Stimulated activated CD8-positive, alpha-beta memory T cell treated with anti-CD3 and anti-CD28 coated beads, Interleukin-7, amount 100 ng/mL, for 48 hours (primary cell): ENCODE results near the gene NPC2.

Source experiments
- DNase-seq, 2 donors: peaks; one replicate each; pipeline ENCODE4 v3.0.0-alpha.2; 2020; ENCODE audit warnings: low read depth in 1 of 2; ENCODE audit errors: extremely low read depth in 1 of 2

Gene NPC2

DNA sequence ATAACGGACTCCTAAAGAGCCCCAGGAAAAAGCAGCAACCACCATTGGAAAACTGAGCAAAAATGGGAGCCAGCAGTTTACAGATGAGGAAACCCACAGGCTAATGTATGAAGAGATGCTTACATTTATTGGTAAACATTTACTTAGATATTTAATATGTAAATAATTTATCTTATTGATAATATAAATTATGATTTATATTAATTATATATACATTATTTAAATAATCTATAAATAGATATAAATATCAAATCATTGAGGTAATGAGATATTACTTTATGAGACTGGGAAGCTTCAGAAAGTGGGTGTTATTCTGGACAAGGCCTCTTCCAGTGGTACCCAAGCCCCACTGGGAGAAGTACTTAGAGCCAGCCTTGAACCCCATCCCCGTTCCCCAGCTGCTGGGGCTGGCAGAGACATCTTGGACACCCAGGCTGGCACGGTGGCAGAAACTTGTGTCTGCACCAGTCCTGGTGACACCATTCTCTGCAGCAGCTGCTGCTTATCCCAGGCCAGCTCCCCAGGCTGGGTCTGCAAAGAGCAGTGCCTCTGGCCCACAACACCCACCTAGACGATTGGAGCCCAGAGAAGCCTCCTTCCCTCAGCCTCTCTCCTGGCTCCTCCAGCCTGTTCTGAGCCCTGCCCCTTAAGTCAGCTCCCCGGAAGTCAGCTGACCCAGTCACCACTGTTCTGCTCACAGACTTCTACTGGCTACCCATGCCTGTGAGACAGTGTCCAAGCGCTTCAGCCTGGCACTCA is 26.4 kb upstream of the NPC2 start:
- DNase-seq: no peak

DNA sequence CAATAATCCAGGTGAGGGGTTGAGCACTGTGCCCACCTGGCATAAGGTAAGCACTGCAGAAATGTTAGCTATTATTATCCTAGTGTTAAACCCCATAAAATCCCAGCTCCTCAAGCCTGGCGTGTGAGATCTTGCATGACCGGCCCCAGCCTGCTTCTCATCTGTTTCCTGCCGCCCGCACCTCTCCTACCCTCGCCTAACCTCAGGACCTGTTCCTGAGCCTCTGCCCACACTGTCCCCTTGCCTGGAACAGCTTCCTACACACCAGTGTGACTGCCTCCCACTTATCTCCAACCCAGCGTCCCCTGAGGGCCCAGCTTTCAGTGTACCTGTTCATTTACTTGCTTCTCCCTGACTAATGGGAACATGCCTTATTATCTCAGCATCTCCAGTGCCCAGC is 25.1 kb upstream of the NPC2 start:
- no peak for DNase-seq

DNA sequence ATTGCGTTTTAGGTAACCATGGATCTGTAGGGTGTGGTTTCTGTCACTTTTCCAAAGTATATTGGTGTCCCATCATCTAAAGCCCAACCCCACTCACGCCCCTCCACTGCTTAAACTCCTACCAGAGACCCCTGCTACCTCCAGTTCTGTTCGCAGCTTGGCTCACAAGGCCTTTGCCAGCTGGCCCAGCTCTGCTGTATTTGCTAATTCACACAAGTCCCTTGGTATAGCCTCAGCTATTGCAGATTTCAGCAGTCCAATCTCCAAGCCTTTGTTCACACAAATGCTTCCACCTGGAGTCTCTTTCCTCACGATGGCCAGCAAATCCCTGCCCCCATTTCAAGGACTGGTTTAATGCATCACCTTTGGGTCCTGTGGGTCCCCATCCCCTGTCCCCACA is 24.6 kb upstream of the NPC2 start:
- no peak for DNase-seq

DNA sequence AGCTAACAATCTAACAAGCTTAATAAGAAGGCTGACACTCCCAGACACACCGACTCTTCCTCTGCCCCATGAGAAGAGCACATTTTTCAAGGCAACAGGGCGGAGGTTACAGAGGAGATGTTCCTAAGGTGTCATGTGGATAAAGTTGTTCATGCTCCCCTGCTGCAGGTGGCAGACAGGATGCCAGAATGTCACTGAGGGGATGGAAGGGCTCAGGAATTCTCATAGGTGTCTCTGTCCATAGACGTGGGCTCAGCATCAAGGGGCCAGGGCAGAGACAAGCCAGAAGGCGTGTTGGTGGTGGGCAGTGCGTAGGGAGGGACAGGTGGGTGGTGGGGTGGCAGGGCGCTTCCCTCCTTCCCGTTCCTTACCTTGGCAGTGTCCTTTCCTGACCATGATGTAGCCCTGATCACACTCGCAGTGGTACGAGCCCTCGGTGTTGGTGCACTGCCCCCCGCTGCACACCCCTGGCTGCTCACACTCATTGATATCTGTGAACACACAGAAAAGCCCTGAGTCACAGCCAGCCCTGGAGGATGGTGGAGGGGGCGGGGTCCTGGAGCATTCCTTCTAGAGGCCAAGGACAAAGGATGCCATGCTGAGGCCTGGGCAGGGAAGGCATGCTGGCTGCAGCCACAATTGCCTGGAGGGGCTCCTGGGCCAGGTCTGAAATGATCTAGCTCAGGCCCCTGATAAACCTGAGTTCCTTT is 23.5 kb upstream of the NPC2 start:
- DNase-seq: no peak

DNA sequence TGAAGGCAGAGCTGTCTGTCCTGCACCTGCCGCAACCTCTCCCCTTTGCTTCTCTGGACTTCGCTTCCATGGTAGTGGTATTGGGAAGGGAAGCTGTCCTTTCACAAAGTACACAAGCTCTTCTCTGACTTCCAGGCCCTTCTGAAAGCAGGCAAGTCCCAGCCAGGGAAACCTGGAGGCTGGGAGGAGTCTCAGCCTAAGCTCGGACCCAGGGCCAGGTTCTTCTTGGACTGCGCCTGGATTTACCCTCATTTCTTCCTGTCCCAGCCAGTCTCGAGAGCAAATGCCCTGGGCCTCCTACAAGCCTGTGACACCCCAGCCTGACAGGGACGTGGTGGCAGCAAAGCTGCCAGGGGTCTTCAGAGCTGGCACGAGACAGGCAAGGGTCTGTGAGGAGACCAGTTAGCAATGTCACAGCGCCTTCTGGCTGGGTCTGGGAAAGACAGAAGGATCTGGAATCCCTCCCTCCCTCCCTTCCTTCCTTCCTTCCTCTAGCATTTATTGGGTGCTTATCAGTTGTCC is 22.8 kb upstream of the NPC2 start:
- DNase-seq: no peak

DNA sequence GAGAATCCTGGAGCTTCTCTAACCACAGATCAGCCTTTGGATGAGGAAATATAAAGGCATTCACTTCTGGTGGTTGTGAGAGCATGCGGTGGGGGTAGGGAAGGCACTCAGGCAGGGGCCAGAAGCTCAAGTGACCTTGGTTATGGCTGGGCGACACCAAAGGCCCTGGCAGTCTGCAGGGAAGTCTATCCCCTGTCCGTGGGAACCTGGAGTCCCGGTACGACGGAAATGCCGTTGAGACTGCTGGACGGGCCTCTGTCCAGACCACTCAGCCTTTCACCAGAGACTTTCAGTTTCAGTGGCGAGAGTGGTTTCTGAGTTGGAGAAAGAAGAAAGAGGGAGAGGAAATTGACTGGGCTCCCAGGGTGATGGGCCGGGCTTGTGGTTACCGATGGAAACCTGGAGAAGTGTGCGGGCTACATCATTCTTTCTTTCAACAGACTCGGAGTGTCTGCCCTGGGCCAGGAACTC is 21.4 kb upstream of the NPC2 start:
- DNase-seq: no peak

DNA sequence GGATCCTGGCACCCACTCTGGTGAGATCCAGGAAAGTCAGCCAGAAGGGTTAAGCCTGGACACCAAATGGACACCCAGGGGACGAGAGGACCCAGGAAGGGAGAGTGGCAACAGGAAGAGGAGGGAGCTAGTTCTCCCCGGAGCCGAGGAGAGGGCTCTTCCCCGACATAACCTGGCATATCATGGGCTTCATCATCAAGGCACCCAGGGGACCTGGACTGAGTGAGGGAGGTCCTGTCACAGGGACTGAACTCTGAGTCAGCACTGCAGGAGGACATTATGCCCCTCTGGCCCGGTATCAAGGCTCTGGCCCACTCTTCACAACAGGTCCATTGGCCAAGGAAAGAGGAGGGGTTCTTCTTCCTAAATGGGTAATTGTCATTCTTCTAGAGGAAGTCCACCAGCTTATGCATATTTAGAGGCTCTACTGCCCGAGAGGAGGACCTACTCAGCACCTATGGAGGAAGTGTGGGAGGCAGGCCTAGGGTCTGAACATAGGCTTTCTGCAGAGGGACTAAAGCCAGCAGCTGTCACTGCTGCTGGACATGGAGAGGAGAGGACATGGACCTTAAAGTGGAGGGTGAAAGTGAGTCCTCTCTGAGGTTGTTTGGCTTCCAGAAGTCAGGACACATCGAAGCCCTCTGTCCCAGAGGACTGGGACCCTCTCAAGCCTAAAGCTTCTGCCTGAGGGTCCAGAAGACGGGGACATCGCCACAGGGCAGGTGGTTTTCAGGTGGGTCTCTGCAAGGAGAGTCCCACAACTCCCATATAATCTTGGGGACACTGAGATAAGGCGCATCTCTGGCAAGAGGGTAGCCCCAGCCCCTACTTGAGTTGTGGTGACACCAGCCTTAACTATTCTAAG is 19.1 kb upstream of the NPC2 start:
- no peak for DNase-seq

DNA sequence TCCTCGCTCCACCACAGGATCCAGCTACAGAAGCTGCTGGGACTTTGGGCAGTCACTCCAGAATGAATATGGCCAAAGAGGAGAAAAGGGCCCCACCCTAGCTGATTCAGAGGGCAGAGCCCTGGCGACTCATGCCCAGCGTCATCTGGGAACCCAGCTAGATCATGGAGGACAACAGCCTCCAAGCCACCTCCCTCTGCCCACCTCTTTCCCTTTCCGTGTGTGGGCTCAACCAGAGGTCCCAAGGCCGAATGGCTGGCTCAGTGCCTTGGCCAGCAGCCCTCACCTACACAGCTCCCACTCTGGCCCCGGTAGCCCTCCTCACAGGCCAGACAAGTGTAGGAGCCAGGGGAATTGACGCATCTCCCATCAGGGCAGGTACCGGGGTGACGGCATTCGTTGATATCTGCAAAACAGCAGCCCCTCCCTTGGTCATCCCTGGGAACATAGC is 17.9 kb upstream of the NPC2 start:
- no peak for DNase-seq

DNA sequence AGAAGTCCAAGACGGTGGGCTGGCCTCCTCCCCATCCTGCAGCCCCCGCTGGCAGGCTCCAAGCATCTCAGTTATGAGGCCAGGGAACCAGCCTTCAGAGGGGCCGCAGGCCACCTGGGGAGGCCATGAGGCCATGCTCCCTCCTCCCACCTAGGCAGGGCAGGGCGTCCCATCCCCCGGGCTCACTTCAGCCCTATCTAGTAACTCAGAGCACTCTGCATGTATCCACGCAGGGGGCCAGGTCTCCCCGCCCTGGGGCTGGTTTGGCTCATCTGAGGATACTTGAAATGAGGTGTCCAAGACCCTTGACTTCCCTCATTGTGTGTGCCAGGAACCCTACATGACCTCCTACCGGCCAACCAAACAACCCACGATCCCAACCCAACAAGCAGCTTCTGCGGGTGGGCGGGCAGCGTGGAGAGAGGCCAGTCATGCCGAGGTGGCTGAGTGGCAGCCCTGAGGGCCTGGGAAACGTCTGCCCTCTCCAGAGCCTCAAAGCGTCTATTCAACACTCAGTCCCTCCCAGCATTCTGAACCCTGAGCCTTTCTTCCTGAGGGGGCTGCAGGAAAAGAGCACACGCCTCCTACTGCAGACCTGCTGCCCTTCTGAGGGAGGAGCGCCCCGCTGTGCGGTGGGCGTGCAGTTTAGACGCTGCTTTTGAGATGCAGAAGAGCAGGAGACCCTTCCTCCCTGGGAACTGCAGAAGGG is 17.3 kb upstream of the NPC2 start:
- DNase-seq: no peak

DNA sequence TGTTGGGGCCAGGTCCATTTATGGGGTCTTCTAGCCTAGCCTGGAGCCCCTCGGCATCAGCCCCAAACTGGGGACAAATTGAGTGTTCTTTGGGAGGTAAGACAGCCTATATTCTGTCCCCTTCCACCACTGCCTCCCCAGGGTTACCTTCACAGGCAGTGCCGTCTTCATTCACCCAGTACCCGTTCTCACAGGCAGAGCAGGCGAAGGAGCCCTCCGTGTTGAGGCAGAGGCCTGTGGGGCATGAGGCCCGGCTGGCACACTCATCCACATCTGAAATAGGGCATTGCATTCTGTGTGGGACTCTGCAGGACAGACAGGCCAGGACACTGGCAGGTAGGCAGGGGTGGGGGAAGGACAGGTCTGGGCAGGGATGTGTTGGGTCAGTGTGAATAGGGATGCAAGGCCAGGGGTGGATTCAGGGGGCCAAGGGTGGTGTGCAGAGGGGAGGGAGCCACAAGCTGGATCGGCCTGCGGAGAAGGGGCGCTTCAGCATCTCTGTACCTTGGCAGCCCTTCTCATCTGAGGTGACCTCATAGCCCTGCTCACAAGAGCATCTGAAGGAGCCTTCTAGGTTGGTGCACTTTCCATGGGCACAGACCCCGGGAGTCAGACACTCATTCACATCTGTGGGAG is 16.6 kb upstream of the NPC2 start:
- no peak for DNase-seq

DNA sequence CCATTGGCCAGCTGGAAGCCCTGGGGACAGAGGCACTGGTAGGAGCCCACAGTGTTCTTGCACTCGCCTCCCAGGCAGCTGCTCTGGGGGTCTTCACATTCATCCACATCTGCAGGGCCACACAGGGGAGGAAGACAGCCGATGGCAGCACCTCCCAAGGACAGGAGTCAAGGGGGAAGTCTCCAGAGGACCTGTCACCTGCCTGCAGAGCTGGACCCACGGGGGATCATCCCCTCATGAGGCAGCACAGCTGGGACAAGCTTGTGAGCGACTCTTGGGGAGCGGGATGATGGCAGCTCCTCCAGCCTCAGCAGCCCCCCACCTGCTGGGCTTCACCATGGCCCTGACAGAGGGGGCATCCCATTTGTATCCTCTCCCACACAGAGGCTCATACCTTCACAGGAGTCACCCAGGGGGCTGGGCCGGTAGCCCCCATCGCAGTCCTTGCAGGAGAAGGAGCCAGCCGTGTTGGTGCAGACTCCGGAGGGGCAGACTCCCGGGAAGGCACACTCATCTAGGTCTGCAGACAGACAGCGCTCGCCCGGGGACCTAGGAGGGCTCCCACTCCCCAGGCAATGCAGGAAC is 15.8 kb upstream of the NPC2 start:
- no peak for DNase-seq

DNA sequence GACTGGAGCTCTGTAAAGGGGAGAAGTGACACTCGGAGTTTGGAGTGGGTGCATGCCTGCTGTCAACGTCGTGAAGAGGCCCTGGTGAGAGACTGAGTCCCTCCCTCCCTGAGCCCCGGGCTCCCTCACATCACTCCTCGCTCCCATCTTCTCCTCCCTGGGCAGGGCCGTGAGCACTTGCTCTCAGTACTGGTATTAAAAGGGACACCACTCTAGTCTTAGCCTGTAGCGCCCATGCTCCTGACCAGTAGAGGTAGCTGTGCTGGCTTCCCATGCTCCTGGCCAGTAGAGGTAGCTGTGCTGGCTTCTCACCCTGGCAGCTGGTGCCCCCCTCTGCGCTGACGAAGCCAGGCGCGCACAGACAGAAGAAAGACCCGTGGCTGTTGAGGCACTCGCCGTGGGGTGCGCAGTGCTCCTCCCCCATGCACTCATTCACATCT is 15.2 kb upstream of the NPC2 start:
- DNase-seq: no peak

DNA sequence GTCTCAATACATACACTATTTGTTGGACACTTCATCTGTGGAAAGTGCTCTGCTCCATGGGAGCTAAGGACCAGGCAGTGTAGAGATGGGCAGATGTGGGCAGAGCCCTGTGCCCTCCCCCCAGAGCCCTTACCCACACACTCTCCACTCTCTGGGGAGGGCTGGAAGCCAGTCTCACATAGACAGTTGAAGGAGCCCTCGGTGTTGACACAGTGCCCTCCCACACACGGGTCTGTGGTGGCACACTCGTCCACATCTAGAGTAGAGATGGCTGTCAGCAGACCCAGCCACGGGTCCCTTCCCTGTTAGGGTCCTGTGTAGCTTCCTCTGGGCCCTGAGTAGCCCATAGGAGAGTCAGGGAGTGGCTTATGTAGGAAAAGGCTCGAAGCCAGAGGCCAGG is 14.7 kb upstream of the NPC2 start:
- no peak for DNase-seq

DNA sequence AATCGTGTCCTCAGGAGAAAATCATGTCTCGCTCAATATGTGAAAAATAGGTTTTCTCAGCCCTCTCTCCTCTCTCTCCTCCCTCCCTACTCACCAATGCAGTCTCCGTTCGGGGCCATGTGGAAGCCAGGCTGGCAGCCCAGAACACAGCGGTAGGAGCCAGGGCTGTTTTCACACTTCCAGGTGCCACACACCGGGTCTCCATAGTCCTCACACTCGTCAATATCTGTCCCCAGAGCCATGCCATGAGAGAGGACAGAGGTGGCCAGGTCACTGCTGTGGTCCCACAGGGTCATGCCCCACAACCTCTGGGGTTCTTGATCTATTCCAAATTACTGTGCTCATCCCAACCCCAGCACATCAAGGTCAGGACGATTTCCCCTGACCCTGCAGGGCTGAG is 14.0 kb upstream of the NPC2 start:
- DNase-seq: no peak

DNA sequence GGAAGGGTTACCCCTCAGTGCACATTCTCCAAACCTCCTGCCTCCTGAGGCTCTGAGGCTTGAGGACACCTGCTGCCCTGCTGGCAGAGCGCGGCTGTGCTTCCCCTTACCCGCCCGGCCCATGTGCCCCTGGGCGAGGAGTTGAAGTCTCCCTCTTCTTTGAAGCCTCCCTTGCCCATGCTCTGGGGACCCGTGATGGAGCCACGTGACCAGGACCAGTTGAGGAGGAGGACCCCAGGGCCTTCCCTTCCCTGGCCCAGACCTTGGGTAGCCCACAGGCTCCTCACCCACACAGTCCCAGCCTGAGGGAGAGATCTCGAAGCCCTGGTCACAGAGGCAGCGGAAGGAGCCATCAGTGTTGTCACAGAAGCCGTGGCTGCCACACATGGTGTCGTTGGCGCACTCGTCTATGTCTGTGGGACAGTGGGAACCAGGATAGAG is 13.3 kb upstream of the NPC2 start:
- DNase-seq: no peak

DNA sequence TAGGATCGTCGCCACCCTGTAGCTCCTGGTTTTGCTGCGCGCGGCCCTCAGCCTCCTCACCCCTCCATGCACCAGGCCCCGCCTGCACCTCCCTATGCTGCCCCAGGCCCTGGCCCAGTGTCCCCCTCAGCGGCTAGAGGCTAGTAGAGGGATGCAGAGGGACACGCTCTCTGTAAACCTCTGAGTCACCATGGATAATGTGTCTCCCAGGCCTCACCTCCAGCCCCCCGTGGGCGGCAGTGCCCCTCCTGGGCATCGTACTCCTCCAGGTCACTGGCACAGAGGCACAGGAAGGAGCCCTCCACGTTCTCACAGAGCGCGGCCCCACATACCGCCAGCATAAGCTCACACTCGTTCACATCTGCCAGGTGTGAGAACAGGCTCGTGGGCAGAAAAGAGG is 12.7 kb upstream of the NPC2 start:
- DNase-seq: no peak

DNA sequence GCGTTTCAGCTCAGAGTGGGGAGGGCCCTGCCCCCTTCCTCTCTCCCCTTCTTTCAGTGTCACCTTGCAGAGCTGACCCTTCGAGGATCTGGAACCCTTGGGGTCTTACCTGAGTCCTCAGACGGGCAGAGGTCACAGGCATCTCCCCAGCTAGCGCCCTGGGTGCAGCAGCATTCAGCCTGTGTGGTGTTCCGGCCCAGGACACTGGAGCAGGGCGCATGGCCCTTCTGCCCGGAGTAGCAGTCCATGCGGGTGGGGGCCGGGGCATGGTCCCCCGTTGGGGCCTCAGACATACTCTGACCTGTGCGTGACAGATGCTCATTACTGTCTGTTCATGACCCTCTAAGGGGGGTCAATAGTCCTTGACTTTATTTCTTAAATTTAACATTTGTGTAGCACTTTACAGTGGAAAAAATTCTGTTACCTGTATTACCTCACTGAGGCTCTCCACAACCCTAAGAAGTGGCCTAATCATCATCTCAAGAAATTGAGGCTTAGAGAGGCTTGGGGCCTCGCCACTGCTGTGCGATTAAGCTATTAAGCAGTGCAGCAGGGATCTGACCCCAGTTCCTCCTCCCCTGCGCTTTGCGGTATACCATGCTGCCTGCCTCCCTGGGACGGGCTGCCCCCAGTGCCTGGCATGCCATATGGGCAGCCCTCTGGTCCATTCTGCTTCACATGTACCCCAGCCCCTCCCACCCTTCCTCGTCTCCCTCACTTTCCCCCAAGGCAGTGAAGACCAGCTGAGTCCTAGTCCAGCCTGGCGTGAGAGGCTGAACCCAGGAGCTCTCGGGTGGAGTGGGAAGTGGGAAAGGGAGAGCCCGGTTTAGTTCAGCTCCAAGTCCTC is 12.0 kb upstream of the NPC2 start:
- DNase-seq: no peak

DNA sequence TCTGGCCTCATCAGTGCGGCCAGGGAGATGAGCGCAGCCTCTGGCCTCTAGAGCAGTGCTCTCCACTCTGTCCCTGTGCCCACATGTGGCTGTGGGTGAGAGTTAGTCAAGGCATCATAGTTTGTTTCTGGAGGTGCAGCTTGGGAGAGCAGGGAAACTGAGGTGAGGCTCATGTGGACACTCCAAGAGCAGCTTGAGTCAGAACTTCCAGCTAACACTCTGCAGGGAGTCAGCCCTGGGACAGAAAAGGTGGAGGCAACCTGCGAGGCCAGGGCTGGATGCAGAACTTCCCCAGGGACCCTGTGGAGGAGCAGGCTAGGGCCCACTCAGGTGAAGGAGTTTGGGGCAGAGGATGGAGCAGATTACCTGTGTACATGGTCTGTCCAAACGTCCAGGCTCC is 11.3 kb upstream of the NPC2 start:
- DNase-seq: no peak

DNA sequence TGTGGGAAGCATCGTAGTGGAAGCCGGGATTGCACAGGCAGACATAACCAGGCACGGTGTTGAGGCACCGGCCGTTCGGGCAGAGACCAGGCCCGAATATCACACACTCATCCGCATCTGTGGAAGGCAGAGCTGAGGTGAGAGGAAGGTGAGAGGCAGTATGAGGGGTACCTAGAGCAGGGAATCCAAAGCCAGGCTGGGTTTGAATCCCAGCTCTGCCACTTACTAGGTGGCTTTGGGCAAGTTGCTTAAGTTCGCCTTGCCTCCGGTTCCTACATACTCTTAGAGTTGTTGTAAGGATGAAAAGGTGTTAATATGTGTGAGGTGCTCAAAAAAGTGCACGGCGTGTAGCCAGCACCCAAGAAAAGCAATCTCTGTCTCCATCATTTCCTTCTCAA is 10.8 kb upstream of the NPC2 start:
- no peak for DNase-seq
